ENCODE data around the gene MISP. TPM values are rescaled to one million over a fixed set of nuclear protein-coding genes. Genes with fewer than 3 reads are reported as not detected.

MISP gene
- total and polyA plus RNA-seq, 9 donors: 0.08 to 44.0 (median 0.55) TPM

DNA sequence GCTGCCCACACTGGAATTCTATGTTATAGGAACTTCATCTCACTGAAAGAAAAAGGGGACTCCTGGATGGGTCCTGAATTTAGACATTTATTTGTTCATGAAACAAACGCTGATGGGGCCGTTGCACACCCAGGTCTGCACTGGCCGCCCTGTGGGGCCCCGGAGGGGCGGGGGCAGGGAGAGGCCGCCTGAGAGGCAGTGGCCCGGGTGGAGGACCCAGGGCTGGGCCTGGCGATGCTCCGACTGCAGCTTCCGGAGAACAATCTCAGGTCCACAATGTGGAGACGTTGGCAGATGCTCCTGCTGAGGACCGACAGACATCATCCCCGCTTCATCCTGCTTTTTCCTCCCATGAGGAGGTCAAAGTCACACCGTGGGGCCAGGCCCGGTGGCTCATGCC lies 30.0 kb downstream of the MISP start:
- intact Hi-C loops (cut with DNase I): no loop called here
- 88 to 91% (median 91%) methylated on average over 15 of the region's 15 CpGs for WGBS, 3 donors
- H3K4me1 ChIP-seq (ENCODE audit: insufficient read depth): peaks cover 4% of the 10 kb centered on the region
- no peaks in the 10 kb centered on the region for H3K36me3 ChIP-seq
- no peak for DNase-seq
- no peak overlapping the region for H3K27ac ChIP-seq
- H3K27me3 ChIP-seq: no peaks in the 10 kb centered on the region
- no peaks in the 10 kb centered on the region for H3K9me3 ChIP-seq
- no peak overlapping the region for H3K4me3 ChIP-seq
- TF ChIP-seq, protein P1, sequence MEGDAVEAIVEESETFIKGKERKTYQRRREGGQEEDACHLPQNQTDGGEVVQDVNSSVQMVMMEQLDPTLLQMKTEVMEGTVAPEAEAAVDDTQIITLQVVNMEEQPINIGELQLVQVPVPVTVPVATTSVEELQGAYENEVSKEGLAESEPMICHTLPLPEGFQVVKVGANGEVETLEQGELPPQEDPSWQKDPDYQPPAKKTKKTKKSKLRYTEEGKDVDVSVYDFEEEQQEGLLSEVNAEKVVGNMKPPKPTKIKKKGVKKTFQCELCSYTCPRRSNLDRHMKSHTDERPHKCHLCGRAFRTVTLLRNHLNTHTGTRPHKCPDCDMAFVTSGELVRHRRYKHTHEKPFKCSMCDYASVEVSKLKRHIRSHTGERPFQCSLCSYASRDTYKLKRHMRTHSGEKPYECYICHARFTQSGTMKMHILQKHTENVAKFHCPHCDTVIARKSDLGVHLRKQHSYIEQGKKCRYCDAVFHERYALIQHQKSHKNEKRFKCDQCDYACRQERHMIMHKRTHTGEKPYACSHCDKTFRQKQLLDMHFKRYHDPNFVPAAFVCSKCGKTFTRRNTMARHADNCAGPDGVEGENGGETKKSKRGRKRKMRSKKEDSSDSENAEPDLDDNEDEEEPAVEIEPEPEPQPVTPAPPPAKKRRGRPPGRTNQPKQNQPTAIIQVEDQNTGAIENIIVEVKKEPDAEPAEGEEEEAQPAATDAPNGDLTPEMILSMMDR (IDR thresholded peaks at IDR 0.05): no peak
- TF ChIP-seq EP300 (IDR thresholded peaks at IDR 0.05) (no peak), POLR2A (IDR thresholded peaks at IDR 0.05) (no peak)

DNA sequence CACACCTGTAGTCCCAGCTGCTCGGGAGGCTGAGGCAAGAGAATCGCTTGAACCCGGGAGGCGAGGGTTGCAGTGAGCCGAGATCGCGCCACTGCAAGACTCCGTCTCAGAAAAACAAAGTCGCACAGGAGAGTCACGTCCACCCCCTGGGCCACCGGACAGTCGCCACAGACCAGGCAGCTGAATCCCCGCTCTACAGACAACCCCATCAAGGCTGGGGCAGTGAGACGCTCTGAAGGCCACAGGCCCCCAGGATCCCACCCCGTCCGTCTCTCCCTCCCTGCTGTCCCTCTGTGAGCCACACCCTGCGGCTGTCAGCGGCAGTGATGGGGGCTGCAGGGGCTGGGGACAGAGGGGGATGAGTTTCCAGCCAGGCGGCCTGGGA lies 30.9 kb downstream of the MISP start:
- 90 to 93% (median 91%) methylated on average over 18 to 19 of the region's 19 CpGs for WGBS, 3 donors
- H3K36me3 ChIP-seq: no peaks in the 10 kb centered on the region
- H3K4me3 ChIP-seq: no peak overlapping the region
- no peak for DNase-seq
- no peak for TF ChIP-seq POLR2A (IDR thresholded peaks at IDR 0.05)
- no peak for TF ChIP-seq EP300 (IDR thresholded peaks at IDR 0.05)
- TF ChIP-seq, protein P1 (IDR thresholded peaks at IDR 0.05): no peak
- H3K9me3 ChIP-seq: no peaks in the 10 kb centered on the region
- H3K27me3 ChIP-seq: no peaks in the 10 kb centered on the region
- no peak overlapping the region for H3K27ac ChIP-seq
- intact Hi-C loops (cut with DNase I): no loop called here
- H3K4me1 ChIP-seq (ENCODE audit: insufficient read depth): peaks cover 4% of the 10 kb centered on the region

DNA sequence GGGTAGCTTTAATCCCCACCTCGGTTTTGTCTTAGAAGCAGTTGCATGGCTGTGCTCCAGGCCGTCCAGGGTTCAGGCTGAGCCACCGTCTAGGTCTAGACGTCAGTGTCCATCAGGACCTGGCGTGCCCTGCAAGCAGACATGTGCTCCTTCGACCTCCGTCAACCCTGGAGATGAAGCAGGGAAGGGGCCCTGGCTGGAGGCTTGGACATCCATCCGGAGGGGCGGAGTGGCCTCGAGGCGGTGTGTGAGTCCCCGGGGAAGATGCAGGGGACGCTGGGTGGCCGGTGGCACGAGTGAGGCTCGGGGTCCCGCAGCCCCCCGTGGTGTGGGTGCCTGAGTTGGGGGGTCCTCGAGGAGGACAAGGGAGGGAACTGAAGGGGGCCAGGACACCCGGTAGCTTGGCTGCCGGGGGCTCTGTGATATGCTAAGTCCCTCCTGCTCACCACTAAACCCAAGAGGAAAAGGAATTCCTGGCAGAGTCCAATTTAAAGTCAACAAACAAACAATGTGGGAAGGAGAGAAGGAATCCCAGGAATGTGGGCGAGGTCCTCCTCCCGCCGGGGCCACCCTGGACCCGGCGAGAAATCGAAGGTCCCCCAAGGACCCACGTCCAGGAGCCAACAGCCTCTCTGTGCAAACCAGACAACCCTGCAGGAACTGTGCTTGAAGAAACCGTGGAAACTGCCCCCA lies 31.4 kb downstream of the MISP start:
- no peaks in the 10 kb centered on the region for H3K36me3 ChIP-seq
- intact Hi-C loops (cut with DNase I): no loop called here
- WGBS, 3 donors: 20 to 26% (median 25%) methylated on average over 28 to 29 of the region's 29 CpGs
- TF ChIP-seq EP300 (IDR thresholded peaks at IDR 0.05): no peak
- TF ChIP-seq, protein P1 (IDR thresholded peaks at IDR 0.05): no peak
- no peak for TF ChIP-seq POLR2A (IDR thresholded peaks at IDR 0.05)
- H3K27me3 ChIP-seq: no peaks in the 10 kb centered on the region
- H3K9me3 ChIP-seq: no peaks in the 10 kb centered on the region
- H3K4me1 ChIP-seq (ENCODE audit: insufficient read depth): peaks cover 4% of the 10 kb centered on the region
- no peak overlapping the region for H3K4me3 ChIP-seq
- no peak for DNase-seq
- no peak overlapping the region for H3K27ac ChIP-seq

DNA sequence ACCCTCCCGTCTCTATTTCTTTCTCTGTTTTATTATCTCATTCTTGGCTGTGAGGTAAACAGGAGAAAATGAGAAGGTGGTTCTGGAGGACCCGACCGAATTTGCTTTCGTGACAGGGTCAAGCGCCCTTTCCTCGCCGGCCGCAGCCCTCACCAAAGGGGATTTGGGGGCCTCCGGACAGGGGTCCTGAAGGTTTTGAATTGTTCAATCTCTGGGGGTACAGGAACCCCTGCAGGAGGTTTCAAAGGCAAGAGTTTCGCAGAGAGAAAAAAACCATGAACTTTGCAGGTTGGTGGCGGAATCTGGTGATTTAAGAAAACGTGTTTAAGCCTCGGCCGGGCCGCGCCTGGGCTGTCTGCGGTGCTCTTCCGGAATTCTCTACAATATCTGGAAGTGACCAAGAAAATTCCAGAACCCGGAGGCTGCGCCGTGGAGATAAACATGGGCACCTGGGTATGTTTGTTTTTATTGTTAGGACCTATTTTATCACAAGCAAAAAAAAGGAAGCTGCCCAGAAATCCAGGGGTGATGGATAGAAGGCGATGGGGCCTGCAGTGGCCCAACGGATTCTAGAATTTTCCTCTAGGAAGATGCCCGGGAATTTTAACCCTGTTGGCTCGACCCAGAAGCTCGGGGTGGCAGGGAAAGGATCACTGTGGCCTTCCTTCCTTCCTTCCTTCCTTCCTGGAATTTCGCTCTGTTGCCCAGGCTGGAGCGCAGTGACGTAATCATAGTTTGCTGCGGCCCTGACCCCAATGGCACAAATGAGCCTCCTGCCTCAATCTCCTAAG lies 32.2 kb downstream of the MISP start:
- Histone ChIP-seq H3K36me3 (no peaks in the 10 kb centered on the region), H3K4me1 (ENCODE audit: insufficient read depth) (peaks cover 4% of the 10 kb centered on the region), H3K27ac (no peak overlapping the region), H3K9me3 (no peaks in the 10 kb centered on the region), H3K4me3 (no peak overlapping the region), H3K27me3 (no peaks in the 10 kb centered on the region)
- intact Hi-C loops (cut with DNase I): no loop called here
- TF ChIP-seq POLR2A (IDR thresholded peaks at IDR 0.05) (no peak), EP300 (IDR thresholded peaks at IDR 0.05) (no peak)
- TF ChIP-seq, protein P1 (IDR thresholded peaks at IDR 0.05): no peak
- 45 to 54% (median 53%) methylated on average over 30 of the region's 30 CpGs for WGBS, 3 donors
- DNase-seq: no peak
